ENCODE measurements around the gene ADAMTS3.
A peak's percentile ranks its signal among the peaks of the same experiment; 100 is the strongest.

Gene ADAMTS3

DNA sequence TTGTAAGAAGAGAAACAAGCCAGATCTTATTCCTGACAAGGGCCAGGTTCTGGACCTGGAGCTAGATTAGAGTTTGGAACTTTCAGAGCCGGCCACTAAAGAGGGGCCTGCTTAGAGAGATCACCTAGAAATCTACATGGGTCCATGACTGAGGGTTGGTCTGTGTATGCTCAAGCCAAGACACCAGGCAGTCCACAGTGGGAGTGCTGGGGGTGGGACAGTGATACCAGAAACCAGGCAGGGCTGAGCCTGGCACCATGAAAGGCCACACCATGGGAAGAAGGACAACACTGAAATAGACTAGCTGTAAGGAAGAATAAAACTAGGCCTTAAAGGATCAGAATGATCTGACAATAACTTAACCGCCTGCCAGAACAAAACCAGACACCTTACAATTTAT lies 267.3 kb downstream of the ADAMTS3 start:
- DNase-seq (ENCODE audit: low read depth in 2 of 2): no peak

DNA sequence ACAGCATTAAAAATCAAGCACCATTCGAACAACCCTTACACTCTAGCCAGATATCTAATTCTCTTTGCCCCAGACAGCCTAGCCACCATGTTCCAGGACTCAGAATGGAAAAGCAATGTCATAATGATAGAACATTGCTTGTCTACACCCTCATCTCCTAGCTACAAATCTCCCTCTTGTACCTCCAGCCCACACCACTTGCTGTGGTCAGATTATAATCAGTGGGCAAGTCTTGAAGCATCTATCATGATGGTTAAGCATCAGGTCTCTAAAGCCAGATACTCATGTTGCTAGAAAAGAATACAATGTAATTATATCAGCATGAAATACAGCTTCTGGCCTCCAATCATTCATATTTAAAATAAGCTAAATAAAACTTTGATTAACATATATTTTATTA lies 268.9 kb downstream of the ADAMTS3 start:
- DNase-seq (ENCODE audit: low read depth in 2 of 2): no peak

DNA sequence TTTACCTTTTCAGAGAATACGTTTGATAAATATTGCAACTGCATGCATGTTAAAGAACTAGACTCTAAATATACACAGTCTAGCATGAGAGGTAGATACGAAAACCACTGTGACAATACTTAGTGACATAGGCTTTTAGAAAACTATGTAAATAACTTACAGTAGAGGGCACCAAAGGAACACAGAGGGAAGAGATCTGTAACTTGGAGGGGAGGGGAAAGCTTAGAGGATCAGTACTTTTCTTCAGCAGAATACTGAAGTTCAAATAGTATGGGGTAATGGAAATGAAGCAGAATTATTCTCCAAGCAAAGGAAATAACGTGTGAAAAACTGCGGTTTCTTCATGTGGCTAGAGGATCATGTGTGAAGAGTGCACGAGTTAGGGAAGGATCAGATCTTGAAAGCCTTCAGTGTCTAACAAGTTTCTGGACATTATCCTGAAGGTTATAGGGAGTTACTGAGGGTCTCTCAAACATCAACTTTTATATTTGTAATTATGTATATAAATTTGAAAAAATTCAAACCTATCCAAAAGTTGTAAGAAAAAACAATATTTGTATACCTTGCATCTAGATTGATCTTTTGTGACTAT lies 273.0 kb downstream of the ADAMTS3 start:
- peak in 1 of 2 experiments; percentile 32 for DNase-seq (ENCODE audit: low read depth in 2 of 2)

DNA sequence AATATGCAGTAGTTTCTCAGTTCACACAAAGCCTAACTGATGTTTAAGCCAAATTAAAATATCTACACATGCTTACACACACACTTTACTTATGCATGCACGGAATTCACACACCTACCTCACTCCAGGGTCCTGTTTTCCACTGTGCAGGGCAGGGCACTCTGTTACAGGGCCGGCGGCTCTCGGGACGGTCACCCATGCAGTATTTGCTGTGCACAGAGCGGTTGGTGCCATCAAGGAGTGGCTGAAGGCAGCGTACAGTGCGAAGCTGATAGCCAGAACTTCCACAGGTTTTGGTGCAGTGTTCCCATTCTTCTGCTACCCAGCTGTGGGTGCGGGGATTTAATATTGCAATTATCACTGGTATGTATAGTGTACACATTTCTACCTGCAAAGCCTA lies 278.3 kb downstream of the ADAMTS3 start:
- DNase-seq (ENCODE audit: low read depth in 2 of 2): no peak

DNA sequence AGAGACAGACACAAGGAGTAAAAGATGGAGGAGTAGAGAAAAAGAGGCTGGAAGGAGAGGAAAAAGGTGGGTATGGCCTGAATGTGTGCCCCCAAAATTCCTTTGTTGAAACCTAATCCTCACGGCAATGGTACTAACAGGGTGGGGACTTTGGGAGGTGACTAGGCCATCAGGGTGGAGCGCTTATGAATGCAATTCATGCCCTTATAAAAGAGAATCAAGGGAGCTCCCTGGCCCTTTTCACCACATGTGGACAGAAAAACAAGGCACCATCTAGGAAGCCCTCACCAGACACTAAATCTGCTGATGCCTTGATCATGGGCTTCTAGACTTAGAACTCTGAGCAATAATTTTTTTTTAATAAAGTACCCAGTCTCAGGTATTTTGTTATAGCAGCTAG lies 282.1 kb downstream of the ADAMTS3 start:
- DNase-seq (ENCODE audit: low read depth in 2 of 2): no peak

DNA sequence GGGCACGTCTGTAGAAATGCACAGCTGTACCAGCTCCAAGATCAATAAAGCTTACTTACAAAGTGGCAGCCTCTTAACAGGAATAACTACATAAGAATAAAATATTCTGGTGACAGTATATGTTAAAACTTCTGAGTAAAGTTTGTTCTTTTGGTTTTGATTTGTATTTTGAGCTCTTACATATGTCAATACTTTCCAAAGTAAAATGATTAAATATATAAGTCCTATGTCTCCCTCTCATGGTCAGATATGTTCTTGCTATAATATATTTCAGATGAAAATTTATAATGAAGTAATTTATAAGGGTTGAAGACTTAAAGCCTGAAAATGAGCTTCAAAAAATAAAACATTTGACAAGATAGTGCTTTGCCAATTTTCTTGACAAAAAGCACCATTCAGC lies 282.8 kb downstream of the ADAMTS3 start:
- DNase-seq (ENCODE audit: low read depth in 2 of 2): peak in 1 of 2 experiments; percentile 5

DNA sequence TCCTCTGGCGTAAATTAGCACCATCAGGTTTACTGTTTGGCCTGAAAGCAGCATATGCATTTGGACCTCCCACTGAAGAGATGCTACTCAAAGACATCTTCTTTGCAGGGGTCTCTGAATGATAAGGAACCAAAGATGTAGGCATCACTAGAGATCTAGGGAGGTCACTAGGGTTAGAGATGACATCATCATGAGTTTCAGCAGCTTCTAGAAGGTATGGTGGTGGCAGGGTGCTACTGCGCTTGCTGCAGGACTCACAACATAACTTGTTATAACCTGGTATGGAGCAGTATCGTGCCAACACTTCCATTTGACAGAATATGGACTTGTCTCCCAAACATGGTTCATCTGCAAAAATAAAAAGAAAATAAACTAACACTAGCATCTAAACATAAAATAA lies 285.7 kb downstream of the ADAMTS3 start:
- DNase-seq (ENCODE audit: low read depth in 2 of 2): no peak

DNA sequence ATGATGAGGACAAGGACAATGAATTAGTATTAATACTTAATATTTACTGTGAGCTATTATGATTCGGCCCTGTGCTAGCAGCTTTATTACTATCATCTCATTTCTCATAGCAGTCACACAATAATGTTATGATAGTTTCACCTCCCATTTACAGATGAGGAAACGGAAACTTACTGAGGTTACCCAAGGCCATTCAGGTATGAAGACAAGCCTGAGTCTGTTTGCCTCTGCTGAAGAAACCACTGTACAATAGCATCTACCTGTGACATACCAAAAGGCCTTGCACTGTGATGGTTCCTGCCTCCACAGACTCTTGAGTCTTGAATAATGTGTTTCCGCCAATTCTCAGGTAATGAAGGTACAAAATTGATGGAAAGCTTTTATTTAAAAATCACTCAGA lies 288.8 kb downstream of the ADAMTS3 start:
- DNase-seq (ENCODE audit: low read depth in 2 of 2): no peak

DNA sequence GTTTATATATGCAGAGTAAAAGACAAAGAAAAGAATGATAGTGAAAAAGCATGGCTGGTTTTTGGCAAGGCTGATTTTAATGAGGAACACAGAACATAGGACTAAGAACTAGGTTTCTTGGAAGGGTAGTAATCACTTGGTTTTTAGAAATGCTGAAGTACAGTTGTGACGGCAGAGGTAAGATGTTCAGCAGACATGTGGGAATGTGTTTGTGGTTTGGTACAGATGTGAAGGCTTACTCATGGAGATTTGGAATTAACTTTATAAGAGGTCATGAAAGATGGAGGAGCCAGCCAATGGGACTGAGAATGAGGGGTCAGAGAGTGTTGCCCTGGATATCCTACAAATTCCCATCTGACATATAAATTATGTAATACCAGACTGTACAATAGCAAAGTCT lies 293.6 kb downstream of the ADAMTS3 start:
- no peak for DNase-seq (ENCODE audit: low read depth in 2 of 2)

DNA sequence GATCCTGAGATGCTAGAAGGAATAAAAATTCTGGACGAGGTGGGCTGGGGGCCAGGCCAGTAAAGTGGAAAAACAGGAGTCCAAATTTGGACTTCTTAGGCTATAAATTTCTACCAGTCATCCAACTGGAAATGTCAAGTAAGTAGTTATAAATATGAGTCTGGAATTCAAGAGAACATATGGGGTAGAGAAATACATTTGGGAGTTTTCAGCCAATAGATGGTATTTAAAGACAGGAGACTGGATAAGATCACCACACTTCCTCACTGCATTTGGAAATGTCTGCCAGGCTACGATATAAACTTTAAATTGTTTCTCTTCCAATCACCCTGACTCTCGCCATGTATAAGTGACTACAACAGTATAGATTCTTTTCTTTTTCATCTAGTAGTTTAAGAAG lies 294.8 kb downstream of the ADAMTS3 start:
- no peak for DNase-seq (ENCODE audit: low read depth in 2 of 2)

DNA sequence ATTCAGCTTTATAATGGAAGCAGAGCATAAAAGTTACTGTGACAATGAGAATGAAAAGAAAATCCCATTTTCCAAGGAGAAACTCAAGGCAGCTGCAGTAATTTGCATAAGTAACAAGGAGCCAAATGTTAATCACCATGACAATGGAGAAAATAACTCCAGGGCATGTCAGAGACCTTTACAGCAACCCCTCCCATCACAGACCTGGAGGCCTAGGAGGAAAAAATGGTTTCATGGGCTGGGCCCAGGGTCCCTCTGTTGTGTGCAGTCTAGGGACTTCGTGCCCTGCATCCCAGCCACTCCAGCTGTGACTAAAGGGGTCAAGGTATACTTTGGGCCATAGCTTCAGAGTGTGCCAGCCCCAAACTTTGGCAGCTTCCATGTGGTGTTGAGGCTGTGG lies 313.8 kb downstream of the ADAMTS3 start:
- DNase-seq (ENCODE audit: low read depth in 2 of 2): no peak

DNA sequence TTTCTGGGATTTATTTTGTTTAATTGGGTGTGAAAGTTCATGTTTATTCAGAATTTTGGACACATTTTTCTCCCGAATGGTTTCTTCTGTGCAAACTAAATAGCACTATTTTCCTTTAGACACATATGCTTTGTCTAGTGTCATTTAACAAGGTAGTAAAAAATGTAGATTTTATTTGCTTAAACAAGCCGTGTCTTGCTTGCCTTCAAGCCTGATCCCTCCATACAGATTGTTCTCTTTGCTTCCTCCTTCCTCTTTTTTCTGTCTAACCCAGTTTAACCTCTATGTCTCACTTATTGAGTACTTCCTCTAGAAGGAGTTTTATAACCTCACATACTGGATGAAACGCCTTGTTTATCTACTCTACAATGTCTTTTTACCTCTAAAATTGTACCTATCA lies 325.4 kb downstream of the ADAMTS3 start:
- no peak for DNase-seq (ENCODE audit: low read depth in 2 of 2)

DNA sequence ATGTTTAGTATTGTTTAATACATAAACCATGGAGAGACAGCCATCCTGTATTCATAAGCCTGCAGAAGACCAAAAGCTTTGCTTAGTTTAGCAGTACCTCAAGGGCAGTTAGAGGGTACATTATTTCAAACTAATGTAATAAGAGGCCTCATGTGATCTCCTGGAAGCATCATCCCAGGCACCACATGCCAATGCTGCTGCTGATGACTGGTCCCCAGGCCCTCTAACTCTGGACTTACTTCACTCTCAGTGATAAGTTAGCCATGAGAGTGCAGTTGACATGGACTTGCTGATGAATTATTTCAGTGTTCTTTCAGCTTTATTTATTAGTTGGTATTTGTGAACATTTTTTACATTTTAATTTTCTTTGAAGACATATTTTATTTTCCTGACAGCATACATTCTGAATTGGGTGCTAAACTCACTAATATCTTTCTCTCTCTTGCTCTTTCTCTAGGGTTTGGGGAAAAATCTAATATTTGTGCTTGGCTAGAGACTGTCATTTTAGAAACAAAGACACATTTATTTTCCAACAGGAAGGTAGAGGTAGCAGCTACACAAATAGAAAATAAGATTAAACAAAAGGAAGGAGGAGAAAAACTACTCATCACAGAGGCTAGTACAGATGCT lies 329.4 kb downstream of the ADAMTS3 start:
- DNase-seq (ENCODE audit: low read depth in 2 of 2): no peak
